GM19468 (cell line): Measurements from ENCODE around the gene CCDC88B.

Source experiments
- ATAC-seq: cut with Tn5 transposase; IDR thresholded peaks from one replicate; pipeline ENCODE4 v1.9.1; 2021; ENCODE audit warnings: mild to moderate bottlenecking, moderate library complexity, moderate number of reproducible peaks; ENCODE audit not compliant: unreplicated experiment; ENCODE audit errors: extremely low read depth

The CCDC88B gene

DNA sequence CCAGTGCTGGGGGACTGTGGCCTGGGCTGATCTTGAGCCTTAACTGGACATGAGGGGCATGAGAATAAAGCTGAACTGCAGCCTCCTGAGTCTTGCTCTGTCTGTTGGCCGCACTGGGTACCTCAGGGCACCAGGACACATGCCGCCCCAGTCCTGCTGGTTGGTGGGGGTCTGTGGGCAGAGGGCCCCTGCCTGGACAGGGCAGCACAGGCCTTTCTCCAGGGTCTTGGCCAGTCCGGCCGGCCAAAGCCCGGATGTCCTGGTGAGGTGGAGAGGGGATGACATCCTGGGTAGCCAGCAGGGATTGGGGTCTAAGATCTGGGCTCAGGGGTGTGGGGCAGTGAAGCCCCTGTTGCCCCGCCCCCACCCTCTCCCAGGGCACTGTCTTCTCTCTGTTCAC lies 17.4 kb downstream of the CCDC88B start:
- no peak for ATAC-seq

DNA sequence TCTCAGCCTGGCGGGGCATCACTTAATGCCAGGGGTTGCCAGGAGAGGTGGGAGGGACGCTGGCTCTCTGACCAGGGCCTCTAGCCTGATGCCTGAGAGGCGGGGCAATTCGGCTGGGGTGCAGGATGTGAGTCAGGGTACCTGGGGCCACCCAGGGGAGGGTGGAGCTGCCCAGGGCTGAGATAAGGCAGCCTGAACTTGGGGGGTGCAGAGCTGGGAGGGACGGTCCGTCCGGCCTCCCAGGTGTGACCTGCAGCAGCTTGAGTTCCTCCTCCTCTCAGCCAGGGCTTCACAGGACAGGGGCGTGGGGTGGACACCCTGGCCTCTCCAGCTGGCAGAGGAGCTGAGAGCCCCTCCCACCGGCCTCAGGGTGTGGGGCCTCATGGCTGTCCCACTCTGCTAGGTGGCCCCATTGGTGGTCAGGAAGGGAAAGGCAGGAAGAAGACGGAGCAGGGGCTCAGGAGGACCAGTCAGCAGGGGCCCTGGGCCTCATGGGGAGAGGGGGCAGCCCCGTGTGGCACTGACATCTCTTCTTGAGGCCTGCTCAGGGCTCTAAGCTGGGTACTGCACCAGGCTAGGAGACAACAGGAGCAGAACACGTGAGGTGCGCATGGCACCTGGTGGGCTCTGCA lies 18.0 kb downstream of the CCDC88B start:
- no peak for ATAC-seq

DNA sequence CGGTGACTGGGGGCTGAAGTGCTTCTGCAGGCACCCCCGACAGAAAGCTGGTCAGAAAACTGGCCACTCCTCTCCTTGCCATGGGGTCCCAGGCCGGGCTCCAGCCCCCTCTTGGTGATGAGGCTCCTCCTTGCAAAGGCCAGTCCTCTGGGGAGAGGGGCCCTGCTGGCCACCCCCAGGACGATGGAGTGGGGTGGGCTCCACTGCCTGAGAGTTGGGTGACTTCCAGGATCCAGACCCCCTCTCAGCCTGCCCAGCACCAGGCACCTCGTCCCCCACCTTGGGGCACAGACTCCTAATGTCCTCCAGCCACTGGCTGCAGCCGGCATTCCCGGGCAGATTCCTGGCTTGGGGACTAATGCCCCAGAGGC lies 18.5 kb downstream of the CCDC88B start:
- no peak for ATAC-seq

DNA sequence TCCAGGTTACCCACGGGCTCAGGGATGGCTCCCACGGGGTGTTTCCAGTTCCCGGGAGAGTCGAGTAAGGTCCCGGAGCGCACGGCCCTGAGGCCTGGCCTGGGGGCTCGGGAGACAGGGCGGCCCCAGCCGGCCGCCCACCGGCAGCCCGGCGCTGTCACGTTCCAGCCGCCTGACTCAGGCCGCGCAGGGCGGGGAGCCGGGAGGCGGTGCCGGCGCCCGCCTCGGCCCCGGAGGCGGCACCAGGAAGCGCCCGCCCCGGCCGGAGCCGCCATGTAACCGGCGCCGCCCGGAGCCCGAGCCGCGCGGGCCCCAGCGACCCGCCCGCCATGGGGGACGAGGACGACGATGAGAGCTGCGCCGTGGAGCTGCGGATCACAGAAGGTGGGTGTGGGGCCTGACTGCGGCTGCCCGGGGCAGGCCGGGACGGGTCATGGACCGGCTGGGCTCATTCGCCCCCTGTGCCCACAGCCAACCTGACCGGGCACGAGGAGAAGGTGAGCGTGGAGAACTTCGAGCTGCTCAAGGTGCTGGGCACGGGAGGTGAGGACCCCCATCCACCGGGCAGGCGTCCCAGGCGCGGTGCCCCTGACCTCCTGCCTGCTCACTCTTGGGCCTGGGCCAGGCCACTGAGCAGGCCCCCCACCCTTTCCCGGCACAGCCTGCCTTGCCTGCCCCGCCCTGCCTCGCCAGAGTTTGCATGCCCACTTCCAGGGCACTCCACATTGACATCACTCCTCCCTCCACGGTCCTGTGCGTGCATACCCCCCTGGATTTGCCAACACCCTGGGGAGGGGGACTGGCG lies 19.1 kb downstream of the CCDC88B start, which contains the start of gene RPS6KA4:
Gene RPS6KA4, plus strand, starts transcription at position 256 of the 805 bp plus-strand sequence. Its CDS starts 74 bp downstream, at position 330.
- no peak for ATAC-seq

DNA sequence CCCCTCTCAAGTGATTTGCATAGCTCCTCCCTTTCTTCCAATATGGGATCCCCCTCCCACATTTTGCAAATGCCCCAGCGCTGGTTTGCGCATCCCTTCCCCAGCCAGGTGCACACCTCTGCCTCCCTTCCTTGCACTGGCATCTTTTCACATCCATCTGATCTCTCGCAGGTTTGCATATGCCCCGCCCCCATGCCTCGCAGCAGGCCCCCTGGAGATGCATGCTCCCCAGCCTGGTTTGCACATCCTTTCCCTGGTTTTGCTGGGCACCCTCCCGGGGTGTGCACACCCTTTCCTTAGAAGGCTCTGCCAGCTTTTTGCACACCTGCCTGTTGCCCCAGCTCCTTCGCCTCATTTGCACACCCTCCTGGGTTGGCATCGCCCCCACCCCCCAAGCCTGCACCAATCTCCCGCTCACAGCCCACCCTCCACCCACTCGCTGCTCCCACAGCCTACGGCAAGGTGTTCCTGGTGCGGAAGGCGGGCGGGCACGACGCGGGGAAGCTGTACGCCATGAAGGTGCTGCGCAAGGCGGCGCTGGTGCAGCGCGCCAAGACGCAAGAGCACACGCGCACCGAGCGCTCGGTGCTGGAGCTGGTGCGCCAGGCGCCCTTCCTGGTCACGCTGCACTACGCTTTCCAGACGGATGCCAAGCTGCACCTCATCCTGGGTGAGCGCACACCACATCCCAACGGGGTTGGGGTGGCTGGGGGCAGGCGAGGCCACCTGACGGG lies 19.9 kb downstream of the CCDC88B start:
- ATAC-seq, result no peak

DNA sequence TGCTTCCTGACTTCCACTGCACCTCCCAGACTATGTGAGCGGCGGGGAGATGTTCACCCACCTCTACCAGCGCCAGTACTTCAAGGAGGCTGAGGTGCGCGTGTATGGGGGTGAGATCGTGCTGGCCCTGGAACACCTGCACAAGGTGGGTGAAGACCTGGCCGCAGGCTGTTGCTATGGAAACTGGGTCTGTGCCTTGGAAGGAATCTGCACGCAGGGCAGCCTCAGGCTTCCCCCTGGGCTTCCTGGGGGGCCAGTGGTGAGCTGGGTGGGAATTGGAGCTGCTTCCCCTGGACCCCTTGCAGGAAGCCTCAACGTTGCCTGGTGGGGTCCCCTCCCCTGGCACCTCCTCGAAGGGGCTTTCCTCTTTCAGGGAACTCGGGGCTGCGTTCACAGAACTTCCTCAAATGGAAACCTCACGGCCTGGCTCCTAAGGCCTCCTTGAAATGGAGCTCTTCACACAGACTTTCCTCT lies 20.5 kb downstream of the CCDC88B start:
- ATAC-seq, result no peak

DNA sequence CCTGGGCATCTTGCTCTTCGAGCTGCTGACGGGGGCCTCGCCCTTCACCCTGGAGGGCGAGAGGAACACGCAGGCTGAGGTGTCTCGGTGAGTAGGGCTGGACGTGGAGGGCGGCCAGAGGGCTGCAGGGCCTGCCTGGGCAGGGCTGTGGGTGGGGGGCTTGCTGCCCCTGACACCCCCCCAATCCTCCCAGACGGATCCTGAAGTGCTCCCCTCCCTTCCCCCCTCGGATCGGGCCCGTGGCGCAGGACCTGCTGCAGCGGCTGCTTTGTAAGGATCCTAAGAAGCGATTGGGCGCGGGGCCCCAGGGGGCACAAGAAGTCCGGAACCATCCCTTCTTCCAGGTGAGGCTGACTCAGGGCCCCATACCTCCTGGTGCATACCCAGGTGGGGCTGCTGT lies 21.7 kb downstream of the CCDC88B start:
- ATAC-seq, result no peak

DNA sequence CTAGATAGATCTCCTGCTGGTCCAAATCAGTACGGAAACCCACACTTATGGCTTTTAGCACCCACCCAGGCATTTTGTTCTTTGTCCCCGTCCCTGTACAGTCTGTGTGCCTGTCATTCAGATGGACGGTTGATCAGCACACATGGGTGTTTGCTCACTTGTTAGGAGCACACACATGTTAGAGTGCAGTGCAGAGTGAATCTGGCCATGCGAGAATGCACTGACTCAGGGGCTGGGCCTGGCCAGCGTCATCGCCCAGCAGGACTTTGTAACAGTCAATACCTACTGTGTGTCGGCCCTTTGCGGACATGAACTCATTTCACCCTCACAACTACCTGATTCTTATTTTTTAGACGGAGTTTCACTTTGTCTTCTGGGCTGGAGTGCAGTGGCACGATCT lies 22.3 kb downstream of the CCDC88B start:
- ATAC-seq, result no peak

DNA sequence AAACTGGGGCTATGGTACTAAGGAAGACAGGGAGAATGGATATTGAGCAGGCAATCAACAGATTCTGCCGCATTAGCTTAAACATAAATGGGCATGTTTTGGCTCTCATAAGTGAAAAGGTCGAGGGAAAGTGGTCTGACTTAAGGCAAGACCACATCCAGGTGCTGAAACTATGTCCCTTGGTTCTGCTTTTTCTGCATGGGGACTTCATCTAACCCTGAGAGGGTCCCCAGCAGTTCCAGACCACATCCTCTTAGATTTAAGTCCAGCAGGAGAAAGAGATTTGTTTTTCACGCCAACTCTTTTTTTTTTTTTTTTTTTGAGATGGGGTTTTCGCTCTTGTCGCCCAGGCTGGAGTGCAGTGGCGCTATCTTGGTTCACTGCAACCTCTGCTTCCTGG lies 24.4 kb downstream of the CCDC88B start:
- ATAC-seq, result no peak

DNA sequence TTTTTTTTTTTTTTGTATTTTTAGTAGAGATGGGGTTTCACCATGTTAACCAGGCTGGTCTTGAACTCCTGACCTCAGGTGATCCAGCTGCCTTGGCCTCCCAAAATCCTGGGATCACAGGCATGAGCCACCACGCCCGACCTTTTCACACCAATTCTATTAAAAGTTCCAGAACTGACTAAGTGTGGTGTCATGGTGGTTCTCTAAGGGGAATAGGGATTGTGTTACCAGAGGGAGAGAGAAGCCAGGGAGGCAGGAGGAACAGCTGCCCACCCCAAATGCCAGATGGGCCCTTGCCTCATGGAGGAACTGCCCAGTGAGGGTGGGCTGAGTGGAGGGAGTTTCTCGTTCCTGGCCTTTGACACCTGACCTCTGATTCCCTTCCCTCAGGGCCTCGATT lies 24.9 kb downstream of the CCDC88B start:
- ATAC-seq, result no peak

DNA sequence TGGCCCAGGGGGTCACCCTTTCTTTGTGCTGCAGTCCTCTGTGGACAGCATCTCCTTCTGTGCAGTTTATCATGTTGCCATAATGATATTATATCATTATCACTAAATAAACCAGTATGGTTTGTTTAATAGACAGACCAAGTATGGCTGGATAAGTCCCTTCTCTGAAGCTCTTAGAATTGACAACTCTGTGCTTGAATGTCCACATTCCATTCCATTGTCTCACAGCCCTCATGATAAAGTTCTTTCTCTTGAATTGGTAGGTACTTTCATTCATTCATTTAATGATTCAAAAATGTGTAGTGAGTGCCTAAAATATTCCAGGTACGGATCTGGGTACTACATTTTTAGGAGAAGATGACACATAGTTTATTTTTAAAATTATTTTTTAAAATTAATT lies 26.7 kb downstream of the CCDC88B start:
- ATAC-seq, result no peak

DNA sequence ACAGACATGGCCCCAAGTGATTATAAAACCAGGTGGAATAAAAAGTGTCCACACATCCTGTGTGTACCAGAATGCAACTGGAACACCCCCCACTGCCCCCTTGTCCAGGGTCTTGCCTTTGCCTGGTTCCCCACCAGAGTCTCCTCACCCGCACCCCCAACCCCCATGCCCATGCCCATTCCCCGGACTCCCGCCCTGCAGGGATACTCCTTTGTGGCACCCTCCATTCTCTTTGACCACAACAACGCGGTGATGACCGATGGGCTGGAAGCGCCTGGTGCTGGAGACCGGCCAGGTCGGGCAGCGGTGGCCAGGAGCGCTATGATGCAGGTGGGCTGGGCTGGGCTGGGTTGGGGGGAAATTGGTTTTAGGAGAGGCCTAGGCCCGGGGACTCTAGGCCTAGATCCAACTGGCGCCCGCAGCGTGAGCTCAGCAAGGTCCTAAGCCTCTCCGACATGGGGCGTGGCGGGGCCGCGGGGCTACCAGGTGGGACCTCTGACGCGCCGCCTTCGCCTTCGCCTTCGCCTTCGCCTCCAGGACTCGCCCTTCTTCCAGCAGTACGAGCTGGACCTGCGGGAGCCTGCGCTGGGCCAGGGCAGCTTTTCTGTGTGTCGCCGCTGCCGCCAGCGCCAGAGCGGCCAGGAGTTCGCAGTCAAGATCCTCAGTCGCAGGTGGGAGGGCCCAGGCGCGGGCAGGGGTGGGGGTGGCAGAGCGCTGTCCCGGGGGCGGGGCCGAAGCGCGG lies 28.1 kb downstream of the CCDC88B start:
- no peak for ATAC-seq

DNA sequence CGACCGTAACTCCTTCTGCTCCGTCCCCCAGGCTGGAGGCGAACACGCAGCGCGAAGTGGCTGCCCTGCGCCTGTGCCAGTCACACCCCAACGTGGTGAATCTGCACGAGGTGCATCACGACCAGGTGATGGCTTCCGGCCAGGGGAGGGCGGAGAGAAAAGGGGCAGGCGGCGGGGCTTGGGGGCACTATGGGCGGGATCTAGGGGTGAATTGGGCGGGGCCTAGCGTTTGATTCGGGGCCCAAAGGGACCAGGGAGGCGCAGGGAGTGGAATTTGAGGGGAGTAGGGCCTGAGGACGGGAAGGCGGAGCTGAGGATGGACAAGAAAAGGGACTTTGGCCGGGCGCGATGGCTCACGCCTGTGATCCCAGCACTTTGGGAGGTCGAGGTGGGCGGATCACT lies 28.7 kb downstream of the CCDC88B start:
- ATAC-seq, result no peak

DNA sequence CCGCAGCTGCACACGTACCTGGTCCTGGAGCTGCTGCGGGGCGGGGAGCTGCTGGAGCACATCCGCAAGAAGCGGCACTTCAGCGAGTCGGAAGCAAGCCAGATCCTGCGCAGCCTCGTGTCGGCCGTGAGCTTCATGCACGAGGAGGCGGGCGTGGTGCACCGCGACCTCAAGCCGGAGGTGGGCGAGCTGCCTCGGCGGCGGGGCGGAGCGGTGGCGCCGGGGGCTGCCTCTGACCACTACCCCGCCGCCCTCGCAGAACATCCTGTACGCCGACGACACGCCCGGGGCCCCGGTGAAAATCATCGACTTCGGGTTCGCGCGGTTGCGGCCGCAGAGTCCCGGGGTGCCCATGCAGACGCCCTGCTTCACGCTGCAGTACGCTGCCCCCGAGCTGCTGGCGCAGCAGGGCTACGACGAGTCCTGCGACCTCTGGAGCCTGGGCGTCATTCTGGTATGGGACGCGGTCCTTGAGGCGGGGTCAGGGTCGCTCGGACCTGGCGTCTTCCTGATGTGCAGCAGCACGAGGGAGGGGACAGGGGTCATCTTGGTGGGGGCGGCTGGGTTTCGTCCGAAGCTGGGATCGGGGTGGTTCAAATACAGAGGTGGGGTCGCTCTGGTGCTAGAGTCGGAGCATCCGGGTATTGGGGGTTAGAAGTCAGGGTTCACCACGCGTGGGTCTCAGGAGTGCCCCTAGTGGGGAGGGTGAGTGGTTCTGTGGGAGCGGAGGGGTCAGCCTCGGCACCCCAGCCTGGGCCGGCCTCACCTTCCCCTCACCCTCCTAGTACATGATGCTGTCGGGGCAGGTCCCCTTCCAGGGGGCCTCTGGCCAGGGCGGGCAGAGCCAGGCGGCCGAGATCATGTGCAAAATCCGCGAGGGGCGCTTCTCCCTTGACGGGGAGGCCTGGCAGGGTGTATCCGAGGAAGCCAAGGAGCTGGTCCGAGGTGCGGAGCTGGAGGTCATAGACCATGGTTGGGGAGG lies 29.7 kb downstream of the CCDC88B start:
- no peak for ATAC-seq

DNA sequence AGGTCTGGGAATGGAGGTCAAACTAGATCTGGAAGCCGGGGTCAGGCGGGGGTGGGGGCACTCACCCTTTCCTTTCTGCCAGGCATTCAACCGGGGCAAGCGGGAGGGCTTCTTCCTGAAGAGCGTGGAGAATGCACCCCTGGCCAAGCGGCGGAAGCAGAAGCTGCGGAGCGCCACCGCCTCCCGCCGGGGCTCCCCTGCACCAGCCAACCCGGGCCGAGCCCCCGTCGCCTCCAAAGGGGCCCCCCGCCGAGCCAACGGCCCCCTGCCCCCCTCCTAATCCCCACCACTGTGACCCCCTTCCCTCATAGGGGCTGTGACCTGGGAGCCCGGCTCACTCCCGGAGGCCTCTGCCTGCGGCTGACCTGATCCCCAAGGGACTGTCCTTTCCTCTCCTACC lies 31.2 kb downstream of the CCDC88B start:
- ATAC-seq, result no peak

DNA sequence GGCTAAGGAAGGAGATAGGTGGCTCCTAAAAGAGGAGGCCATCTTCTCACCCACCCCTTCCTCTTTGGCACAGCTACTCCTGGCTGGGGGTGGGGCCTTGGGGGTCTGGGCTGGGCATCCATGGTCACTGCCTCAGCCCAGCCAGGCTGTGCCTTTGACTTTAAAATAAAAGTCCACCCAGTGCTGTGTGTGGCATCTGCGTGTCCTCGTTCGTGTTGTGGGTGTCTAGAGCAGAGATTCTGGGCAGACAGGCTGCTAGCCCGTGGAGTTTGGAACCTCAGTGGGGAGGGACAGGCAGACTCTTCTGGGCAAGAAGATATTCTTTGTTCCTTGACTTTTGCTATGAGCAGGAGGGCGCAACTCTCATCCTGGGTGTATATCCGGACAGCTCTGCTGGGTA lies 32.0 kb downstream of the CCDC88B start:
- ATAC-seq, result no peak

DNA sequence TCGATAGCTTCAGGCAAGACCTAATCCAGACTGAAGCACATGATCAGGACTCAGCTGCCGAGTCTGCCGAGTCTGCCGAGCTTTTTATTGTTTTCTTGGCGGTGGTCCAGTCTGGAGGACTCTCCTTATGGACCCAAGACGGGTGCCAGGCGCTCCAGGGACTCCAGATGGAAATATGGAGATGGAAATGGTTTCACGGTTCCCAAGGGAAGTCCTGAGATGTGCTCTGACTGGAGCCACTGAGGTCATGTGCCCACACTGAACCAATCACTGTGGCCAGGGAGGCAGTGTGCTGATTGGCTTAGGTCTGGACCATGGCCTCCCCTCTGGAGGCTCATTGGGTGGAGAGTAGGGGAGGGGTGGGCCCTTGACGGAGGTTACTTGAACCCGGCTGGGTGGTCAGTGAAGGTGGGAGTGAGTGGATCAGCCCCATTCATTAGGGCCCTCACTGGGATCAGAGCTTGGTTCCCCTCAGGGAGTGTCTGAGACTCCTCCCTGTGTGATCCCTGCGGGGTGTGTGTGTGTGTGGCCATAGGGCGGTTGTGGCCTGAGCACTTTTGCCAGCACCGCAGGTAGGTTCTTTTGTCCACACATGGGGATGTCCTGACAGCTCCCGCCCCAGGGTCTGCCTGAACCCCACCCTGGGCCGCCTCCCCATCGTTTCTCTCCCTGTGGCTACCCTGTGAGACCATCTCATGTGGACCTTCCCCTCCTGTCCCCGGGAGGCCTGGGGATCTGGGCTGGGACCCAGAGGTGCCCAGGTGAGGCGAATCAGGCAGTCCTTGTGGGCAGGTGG lies 33.0 kb downstream of the CCDC88B start:
- ATAC-seq, result no peak

DNA sequence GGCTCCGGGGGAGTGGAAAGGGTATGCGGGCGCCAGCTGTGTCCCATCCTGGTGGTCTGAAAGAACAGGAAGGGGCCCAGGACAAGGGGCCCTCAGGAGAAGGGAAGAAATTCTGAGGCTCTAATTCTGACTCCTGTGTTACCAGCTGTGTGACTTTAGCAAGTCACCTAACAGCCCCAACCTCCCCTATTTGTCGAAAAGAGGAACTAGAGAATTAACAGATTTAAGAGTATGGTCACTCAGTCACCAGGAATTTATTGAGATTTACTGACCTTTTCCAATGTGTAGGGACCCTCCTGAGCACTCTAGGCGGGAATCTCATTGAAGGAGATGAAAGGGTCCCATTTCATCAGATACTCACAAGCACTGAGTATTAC lies 33.6 kb downstream of the CCDC88B start:
- ATAC-seq, result no peak

DNA sequence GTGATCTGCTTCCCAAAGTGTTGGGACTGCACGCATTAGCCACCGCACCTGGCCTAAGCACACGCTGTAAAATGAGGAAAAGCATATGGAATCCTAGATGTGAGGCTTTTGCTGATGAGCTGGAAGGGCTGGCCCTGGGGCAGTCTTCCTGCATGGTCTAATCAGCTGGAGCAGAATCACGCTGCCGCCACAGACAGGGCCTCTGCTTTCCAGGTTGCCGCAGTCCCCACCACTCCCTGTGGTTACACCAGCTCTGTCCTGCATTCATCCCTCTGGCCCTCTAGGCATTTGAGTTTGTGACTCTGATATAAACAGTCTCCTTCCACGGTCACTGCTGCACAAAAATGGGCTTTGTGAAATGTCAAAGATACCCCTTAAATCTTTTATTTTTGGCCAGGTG lies 36.1 kb downstream of the CCDC88B start:
- no peak for ATAC-seq
